Right lobe of liver (tissue), 6 donors: ENCODE data around the gene TPT1. TPM values are rescaled to one million over a fixed set of nuclear protein-coding genes. Genes with fewer than 3 reads are reported as not detected.

Experiments used
- ATAC-seq, 4 donors: fragments of 200-7000 bp; cut with Tn5 transposase; one replicate each; pipeline ENCODE4 v1.9.1; 2020; ENCODE audit warnings: mild to moderate bottlenecking in 4 of 4, moderate library complexity in 4 of 4
- DNase-seq, 3 donors: peaks; one replicate each; pipeline ENCODE4 v3.0.0-alpha.2; 2020
- H3K27ac ChIP-seq, 3 donors: fragments of 200-600 bp; one replicate each; pipeline ENCODE4 v1.8.0; 2022
- H3K27me3 ChIP-seq, 2 donors: fragments of 200-600 bp; one replicate each; pipeline ENCODE4 v1.8.0; 2022
- H3K36me3 ChIP-seq, 4 donors: fragments of 200-600 bp; sonication (generic) in 1 of 4; one replicate each; pipeline versions ENCODE4 v1.5.1 to v1.8.0; 2017 to 2022; ENCODE audit warnings: control low read depth in 1 of 4
- H3K4me1 ChIP-seq, 4 donors: fragments of 200-600 bp; sonication (generic) in 1 of 4; one replicate each; pipeline versions ENCODE4 v1.5.1 to v1.8.0; 2017 to 2022; ENCODE audit warnings: control low read depth in 1 of 4
- H3K4me3 ChIP-seq, 3 donors: fragments of 200-600 bp; one replicate each; pipeline ENCODE4 v1.8.0; 2022
- H3K9me3 ChIP-seq, 4 donors: fragments of 200-600 bp; sonication (generic) in 1 of 4; one replicate each; pipeline versions ENCODE4 v1.5.1 to v1.8.0; 2017 to 2022; ENCODE audit warnings: control low read depth in 1 of 4
- POLR2A ChIP-seq: fragments of 450-650 bp; IDR thresholded peaks from one replicate; pipeline ENCODE4 v1.6.1; 2017; ENCODE audit warnings: antibody characterized with exemption, mild to moderate bottlenecking
- WGBS: methylation state at CpG from one replicate; pipeline ENCODE4 v1.1.6; 2018; ENCODE audit warnings: low coverage, low lambda C conversion rate; ENCODE audit not compliant: insufficient coverage; ENCODE audit errors: missing lambda C conversion rate; 5-methylcytosine and 5-hydroxymethylcytosine counted together
- intact Hi-C, 2 donors: fragments of 100-400 bp; cut with DNase I; formaldehyde crosslinking; loops; one replicate each; pipeline versions ENCODE4 v1.11.2 to v1.14.1; 2022
- total RNA-seq, 6 experiments: library from RNA; depleted of rRNA in 2 of 6; stranded (reverse); fragments of >200 nt in 2 of 6; fragmentation: NEBNext Ultra II Directional in 3 of 6; extraction: Animal tissue kit (Norgen Biotek cat#: 25700) in 3 of 6; gene quantifications; one replicate each; pipeline versions ENCODE4 v1.1.0 to v1.2.4, GENCODE V29; 2016 to 2023
- TF ChIP-seq, protein P1 (sequence below), 4 donors: fragments of 200-600 bp in 3 of 4; fragments of 450-650 bp in 1 of 4; IDR thresholded peaks; one replicate each; pipeline versions ENCODE4 v1.5.1 to v1.8.0; 2016 to 2022; ENCODE audit warnings: antibody characterized with exemption in 4 of 4, mild to moderate bottlenecking in 2 of 4
- donor health status: DM: no; HTN: yes; CAD: no.
- donor health status: DM: no; HTN: no; CAD: no.
- donor health status: DM: no; HTN: no; CAD: no.
- donor health status: DM: no; HTN: yes; CAD: no.
- donor health status: DM: no; HTN: yes; CAD: no.

Gene TPT1
- total RNA-seq, 6 experiments from 2014 or later: 1,466 to 3,393 (median 2,295) TPM

DNA sequence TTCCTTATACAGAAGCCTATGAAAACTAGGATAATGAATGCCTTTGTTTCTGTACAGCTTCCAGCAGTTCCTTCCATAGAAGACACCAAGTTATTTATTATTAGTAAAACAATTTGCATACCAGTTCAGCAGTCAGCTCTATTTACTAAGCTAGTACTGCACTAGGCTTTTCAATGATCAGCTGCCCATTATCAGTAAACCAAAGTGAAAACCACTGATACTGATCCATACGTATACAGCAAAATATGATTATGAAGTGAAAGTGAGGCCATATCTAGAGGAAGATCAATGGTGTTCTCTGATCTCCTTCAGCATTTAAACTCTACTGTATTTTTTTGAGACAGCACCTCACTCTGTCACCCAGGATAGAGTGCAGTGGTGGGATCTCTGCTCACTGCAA, 3.2 kb downstream of the TPT1 start:
- Histone ChIP-seq H3K27ac (peak overlapping the region in 1 of 3 donors; percentile 100), H3K9me3 (no peaks in the 10 kb centered on the region), H3K4me1 (peaks cover 0 to 64% (median 30%) of the 10 kb centered on the region in 4 donors), H3K36me3 (peaks cover 20 to 42% (median 37%) of the 10 kb centered on the region in 4 donors), H3K27me3 (no peaks in the 10 kb centered on the region), H3K4me3 (peak overlapping the region in 2 of 3 donors; percentile 86 to 94)
- 39% methylated on average over 1 of the region's 1 CpG for WGBS
- DNase-seq (no peak), ATAC-seq (no peak)
- TF ChIP-seq POLR2A: no peak
- TF ChIP-seq, protein P1, sequence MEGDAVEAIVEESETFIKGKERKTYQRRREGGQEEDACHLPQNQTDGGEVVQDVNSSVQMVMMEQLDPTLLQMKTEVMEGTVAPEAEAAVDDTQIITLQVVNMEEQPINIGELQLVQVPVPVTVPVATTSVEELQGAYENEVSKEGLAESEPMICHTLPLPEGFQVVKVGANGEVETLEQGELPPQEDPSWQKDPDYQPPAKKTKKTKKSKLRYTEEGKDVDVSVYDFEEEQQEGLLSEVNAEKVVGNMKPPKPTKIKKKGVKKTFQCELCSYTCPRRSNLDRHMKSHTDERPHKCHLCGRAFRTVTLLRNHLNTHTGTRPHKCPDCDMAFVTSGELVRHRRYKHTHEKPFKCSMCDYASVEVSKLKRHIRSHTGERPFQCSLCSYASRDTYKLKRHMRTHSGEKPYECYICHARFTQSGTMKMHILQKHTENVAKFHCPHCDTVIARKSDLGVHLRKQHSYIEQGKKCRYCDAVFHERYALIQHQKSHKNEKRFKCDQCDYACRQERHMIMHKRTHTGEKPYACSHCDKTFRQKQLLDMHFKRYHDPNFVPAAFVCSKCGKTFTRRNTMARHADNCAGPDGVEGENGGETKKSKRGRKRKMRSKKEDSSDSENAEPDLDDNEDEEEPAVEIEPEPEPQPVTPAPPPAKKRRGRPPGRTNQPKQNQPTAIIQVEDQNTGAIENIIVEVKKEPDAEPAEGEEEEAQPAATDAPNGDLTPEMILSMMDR (IDR thresholded peaks at IDR 0.05): no peak
- intact Hi-C loops: no loop called here

DNA sequence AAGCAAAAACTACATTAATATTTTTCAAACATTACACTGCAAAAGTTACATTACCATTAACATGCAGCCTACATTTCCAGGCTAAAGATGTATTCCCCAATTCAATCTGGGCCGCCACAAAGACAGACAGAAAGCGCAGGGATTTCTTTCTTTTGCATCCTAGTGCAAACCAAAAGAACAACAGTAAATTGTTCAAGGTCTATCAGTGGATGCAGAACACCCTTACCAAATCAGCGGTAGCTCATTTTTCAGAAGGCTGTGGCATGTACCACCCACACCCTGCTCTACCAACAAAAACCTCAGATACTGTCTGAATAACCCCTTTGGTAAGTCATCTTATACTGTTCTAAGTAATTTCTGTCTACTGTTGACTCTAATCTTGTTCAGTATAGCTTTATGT, 3.6 kb downstream of the TPT1 start:
- intact Hi-C loops: no loop called here
- no peak for ATAC-seq
- 70% methylated on average over 3 of the region's 3 CpGs for WGBS
- peak overlapping the region in 1 of 3 donors; percentile 100 for H3K27ac ChIP-seq
- no peak for TF ChIP-seq POLR2A
- TF ChIP-seq, protein P1 (IDR thresholded peaks at IDR 0.05): no peak
- DNase-seq: no peak
- peaks cover 20 to 42% (median 37%) of the 10 kb centered on the region in 4 donors for H3K36me3 ChIP-seq
- H3K27me3 ChIP-seq: no peaks in the 10 kb centered on the region
- H3K4me3 ChIP-seq: no peak overlapping the region
- no peaks in the 10 kb centered on the region for H3K9me3 ChIP-seq
- peaks cover 0 to 61% (median 30%) of the 10 kb centered on the region in 4 donors for H3K4me1 ChIP-seq

DNA sequence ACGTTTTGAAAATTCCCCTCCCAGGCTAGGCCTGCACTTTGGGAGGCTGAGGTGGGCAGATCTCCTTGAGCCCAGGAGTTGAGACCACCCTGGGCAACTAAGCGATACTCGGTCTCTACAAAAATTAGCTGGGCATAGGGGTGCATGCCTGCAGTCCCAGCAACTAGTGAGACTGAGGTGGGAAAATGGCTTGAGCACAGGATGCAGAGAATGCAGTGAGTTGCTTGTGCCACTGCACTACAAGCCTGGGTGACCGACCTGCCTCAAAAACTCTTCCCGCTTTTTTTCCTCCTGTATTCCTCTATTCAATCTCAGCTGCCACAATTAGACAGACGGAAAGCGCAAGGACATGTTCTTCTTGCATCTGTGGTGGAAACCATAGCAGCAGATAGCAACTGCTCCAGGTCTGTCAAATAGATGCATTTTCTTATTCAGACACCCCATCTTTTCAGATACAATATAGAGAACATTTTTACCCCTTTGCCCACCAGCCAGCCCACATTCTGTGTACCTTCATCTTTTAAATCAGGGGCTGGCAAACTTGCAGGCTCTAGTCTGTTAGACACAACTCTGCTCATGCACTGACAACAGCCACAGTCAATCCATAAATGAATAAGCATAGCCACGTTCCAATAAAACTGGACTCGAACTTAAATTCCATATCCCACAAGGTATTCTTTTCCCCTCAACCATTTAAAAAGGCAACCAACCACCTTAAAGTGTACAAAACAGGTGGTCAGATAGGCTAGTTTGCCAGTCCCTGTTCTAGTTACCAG, 4.8 kb downstream of the TPT1 start:
- DNase-seq: no peak
- peak overlapping the region in 1 of 3 donors; percentile 0 for H3K4me3 ChIP-seq
- intact Hi-C loops: no loop called here
- H3K36me3 ChIP-seq: peaks cover 20 to 42% (median 37%) of the 10 kb centered on the region in 4 donors
- H3K27ac ChIP-seq: peak overlapping the region in 2 of 3 donors; percentile 57 to 100
- no peaks in the 10 kb centered on the region for H3K27me3 ChIP-seq
- ATAC-seq: peak in 2 of 4 donors; percentile 2 to 7
- H3K9me3 ChIP-seq: no peaks in the 10 kb centered on the region
- no peak for TF ChIP-seq POLR2A
- TF ChIP-seq, protein P1 (IDR thresholded peaks at IDR 0.05): no peak
- peaks cover 0 to 59% (median 30%) of the 10 kb centered on the region in 4 donors for H3K4me1 ChIP-seq
- WGBS: 46% methylated on average over 5 of the region's 9 CpGs

DNA sequence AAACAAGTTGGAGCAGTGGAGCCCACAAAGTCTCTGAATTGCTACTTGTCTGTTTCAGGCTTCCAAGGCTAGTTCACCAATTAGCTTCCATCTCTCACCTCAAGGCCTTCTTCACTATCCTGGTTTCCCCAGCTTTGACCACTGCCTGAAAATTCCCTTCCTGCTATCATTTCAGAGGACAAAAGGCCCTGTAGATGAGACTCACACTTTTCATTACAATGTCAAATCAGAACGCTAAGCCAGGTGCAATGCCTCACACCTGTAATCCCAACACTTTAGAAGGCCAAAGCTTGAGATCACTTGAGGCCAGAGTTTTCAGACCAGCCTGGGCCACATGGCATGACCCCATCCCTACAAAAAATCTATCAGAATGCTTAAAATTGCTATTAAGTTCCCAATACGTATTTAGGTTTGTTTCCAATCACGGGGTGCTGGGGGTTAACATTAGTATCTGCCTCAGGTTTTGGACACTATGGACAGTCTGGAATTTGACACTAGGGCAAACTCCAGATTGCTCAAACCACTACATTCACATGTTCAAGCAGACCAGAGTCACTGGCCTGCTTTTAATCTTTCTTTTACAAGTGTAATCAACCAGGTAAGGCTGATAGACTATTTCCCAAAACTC, 5.5 kb downstream of the TPT1 start:
- peaks cover 0 to 59% (median 30%) of the 10 kb centered on the region in 4 donors for H3K4me1 ChIP-seq
- WGBS: 33% methylated on average over 1 of the region's 3 CpGs
- H3K27me3 ChIP-seq: no peaks in the 10 kb centered on the region
- TF ChIP-seq, protein P1 (IDR thresholded peaks at IDR 0.05): no peak
- TF ChIP-seq POLR2A: peak; percentile 18
- H3K36me3 ChIP-seq: peaks cover 20 to 42% (median 37%) of the 10 kb centered on the region in 4 donors
- no peaks in the 10 kb centered on the region for H3K9me3 ChIP-seq
- no peak overlapping the region for H3K4me3 ChIP-seq
- ATAC-seq (peak; percentile 35 to 70 (median 60)), DNase-seq (peak in 1 of 3 donors; percentile 88)
- H3K27ac ChIP-seq: peak overlapping the region in 2 of 3 donors; percentile 57 to 100
- intact Hi-C loops: no loop called here
